Measurements from ENCODE around the gene CFAP210.

CFAP210 gene

GRCh38 chr2:169738566-169739229 is 44.5 kb upstream of the CFAP210 start:
- H3K4me3 ChIP-seq (ENCODE audit: low read length): no peak overlapping the region
- peaks cover 66% of the 10 kb centered on the region for H3K79me2 ChIP-seq (ENCODE audit: low read length)
- H3K9ac ChIP-seq (ENCODE audit: low read length): no peak overlapping the region
- no peak overlapping the region for H3K4me2 ChIP-seq (ENCODE audit: low read length)
- H4K20me1 ChIP-seq (ENCODE audit: insufficient read depth, low read length): peaks cover 10% of the 10 kb centered on the region
- no peak overlapping the region for H2AFZ ChIP-seq (ENCODE audit: low read depth, low read length)
- H3K4me1 ChIP-seq (ENCODE audit: low read length): peaks cover 21% of the 10 kb centered on the region
- H3K9me3 ChIP-seq (ENCODE audit: insufficient read depth, low read length): no peaks in the 10 kb centered on the region
- H3K36me3 ChIP-seq (replicated peaks; ENCODE audit: low read depth, low read length): peaks cover 31% of the 10 kb centered on the region
- TF ChIP-seq EZH2phosphoT487 (IDR thresholded peaks at IDR 0.05; ENCODE audit: low read depth) (no peak), CTCF (IDR thresholded peaks at IDR 0.05; ENCODE audit: low read depth, low read length) (no peak)
- no peak overlapping the region for H3K27ac ChIP-seq (ENCODE audit: low read length)
- no peaks in the 10 kb centered on the region for H3K27me3 ChIP-seq (ENCODE audit: low read depth, low read length)

- H4K20me1 ChIP-seq (ENCODE audit: insufficient read depth, low read length): peaks cover 10% of the 10 kb centered on the region
- H3K9ac ChIP-seq (ENCODE audit: low read length): no peak overlapping the region
- H3K9me3 ChIP-seq (ENCODE audit: insufficient read depth, low read length): no peaks in the 10 kb centered on the region
- TF ChIP-seq EZH2phosphoT487 (IDR thresholded peaks at IDR 0.05; ENCODE audit: low read depth): no peak
- TF ChIP-seq CTCF (IDR thresholded peaks at IDR 0.05; ENCODE audit: low read depth, low read length): no peak
- H3K27ac ChIP-seq (ENCODE audit: low read length): no peak overlapping the region
- no peak overlapping the region for H3K4me3 ChIP-seq (ENCODE audit: low read length)
- H3K36me3 ChIP-seq (replicated peaks; ENCODE audit: low read depth, low read length): peaks cover 20% of the 10 kb centered on the region
- peaks cover 29% of the 10 kb centered on the region for H3K4me1 ChIP-seq (ENCODE audit: low read length)
- H3K79me2 ChIP-seq (ENCODE audit: low read length): peaks cover 55% of the 10 kb centered on the region
- H2AFZ ChIP-seq (ENCODE audit: low read depth, low read length): no peak overlapping the region
- H3K4me2 ChIP-seq (ENCODE audit: low read length): peak overlapping the region; percentile 5; the same call in 1 of the 2 replicates
- no peaks in the 10 kb centered on the region for H3K27me3 ChIP-seq (ENCODE audit: low read depth, low read length)
Measured at GRCh38 chr2:169736902-169737301, 42.7 kb upstream of the CFAP210 start.

GRCh38 chr2:169735623-169736022 is 41.4 kb upstream of the CFAP210 start:
- peak overlapping the region; percentile 71 for H3K4me2 ChIP-seq (ENCODE audit: low read length)

More at GRCh38 chr2:169735623-169736022, 41.4 kb upstream of the CFAP210 start:
- Histone ChIP-seq H3K27ac (ENCODE audit: low read length) (no peak overlapping the region), H3K4me3 (ENCODE audit: low read length) (peak overlapping the region; percentile 97; the same call in 1 of the 2 replicates), H3K36me3 (replicated peaks; ENCODE audit: low read depth, low read length) (peaks cover 18% of the 10 kb centered on the region), H3K9ac (ENCODE audit: low read length) (no peak overlapping the region), H3K4me1 (ENCODE audit: low read length) (peaks cover 29% of the 10 kb centered on the region), H3K27me3 (ENCODE audit: low read depth, low read length) (no peaks in the 10 kb centered on the region), H4K20me1 (ENCODE audit: insufficient read depth, low read length) (peaks cover 7% of the 10 kb centered on the region), H2AFZ (ENCODE audit: low read depth, low read length) (no peak overlapping the region), H3K9me3 (ENCODE audit: insufficient read depth, low read length) (no peaks in the 10 kb centered on the region), H3K79me2 (ENCODE audit: low read length) (peaks cover 55% of the 10 kb centered on the region)
- TF ChIP-seq CTCF (IDR thresholded peaks at IDR 0.05; ENCODE audit: low read depth, low read length): no peak
- TF ChIP-seq EZH2phosphoT487 (IDR thresholded peaks at IDR 0.05; ENCODE audit: low read depth): no peak
